Aorta (tissue), 5 donors: ENCODE data around the gene ANKRD34A. TPM values are rescaled to one million over a fixed set of nuclear protein-coding genes. Genes with fewer than 3 reads are reported as not detected.
A peak's percentile ranks its signal among the peaks of the same experiment; 100 is the strongest.
"Not testable (repeated sequence)": the region's sequence is repeated elsewhere in the genome, so short reads cannot be mapped to it uniquely, and the experiment has no call there.

Experiments used
- ATAC-seq: fragments of 200-7000 bp; cut with Tn5 transposase; one replicate; pipeline ENCODE4 v1.9.1; 2022; ENCODE audit warnings: moderate library complexity; ENCODE audit not compliant: low FRiP score
- DNase-seq, 2 donors: peaks; one replicate each; pipeline ENCODE4 v3.0.0-alpha.2; 2020
- H3K27ac ChIP-seq, 2 donors: one replicate each; pipeline ENCODE4 v1.5.1; 2013; ENCODE audit warnings: low read length in 2 of 2, mild to moderate bottlenecking in 2 of 2, moderate library complexity in 2 of 2, control low read depth in 1 of 2, inconsistent platforms in 1 of 2, low read depth in 1 of 2
- H3K27me3 ChIP-seq, 2 donors: one replicate each; pipeline ENCODE4 v1.6.1; 2013; ENCODE audit warnings: control low read depth in 1 of 2, low read length in 1 of 2, mild to moderate bottlenecking in 1 of 2, moderate library complexity in 1 of 2; ENCODE audit not compliant: insufficient read depth in 2 of 2, control insufficient read depth in 1 of 2
- H3K36me3 ChIP-seq, 2 donors: one replicate each; pipeline ENCODE4 v1.6.1; 2013; ENCODE audit warnings: control low read depth in 1 of 2, low read length in 1 of 2, mild to moderate bottlenecking in 1 of 2; ENCODE audit not compliant: insufficient read depth in 2 of 2, control insufficient read depth in 1 of 2
- H3K4me1 ChIP-seq, 2 donors: one replicate each; pipeline ENCODE4 v1.6.1; 2013; ENCODE audit warnings: low read length in 2 of 2, control low read depth in 1 of 2, mild to moderate bottlenecking in 1 of 2, moderate library complexity in 1 of 2; ENCODE audit not compliant: insufficient read depth in 2 of 2, control insufficient read depth in 1 of 2
- H3K4me3 ChIP-seq, 2 donors: one replicate each; pipeline ENCODE4 v1.5.1; 2013; ENCODE audit warnings: low read length in 2 of 2, control low read depth in 1 of 2, mild to moderate bottlenecking in 1 of 2
- H3K9me3 ChIP-seq: one replicate; pipeline ENCODE4 v1.6.1; 2013; ENCODE audit warnings: mild to moderate bottlenecking, low read length; ENCODE audit not compliant: control insufficient read depth
- WGBS, 2 donors: extraction: QIAGEN DNeasy Blood & Tissue Kit; methylation state at CpG; one replicate each; pipeline ENCODE4 v1.1.7; 2013; 5-methylcytosine and 5-hydroxymethylcytosine counted together
- intact Hi-C, 2 donors: fragments of 100-400 bp; cut with DNase I; formaldehyde crosslinking; loops; one replicate each; pipeline versions ENCODE4 v1.14.2 to v1.15.0; 2022
- polyA plus RNA-seq, 2 donors: library from polyadenylated mRNA; stranded (reverse); fragments of 200-250 nt; gene quantifications; one replicate each; pipeline ENCODE4 v1.2.3, GENCODE V29; 2013
- total RNA-seq, 2 donors: library from RNA; stranded (reverse); fragmentation: NEBNext Ultra II Directional; extraction: Animal tissue kit (Norgen Biotek cat#: 25700); gene quantifications; one replicate each; pipeline ENCODE4 v1.2.1, GENCODE V29; 2021
- donor health status: healthy with polysubstance abuse.
- donor health status: Bipolar disorder and iron deficiency.
- donor health status: DM: no; HTN: no; CAD: no.
- donor health status: DM: no; HTN: no; CAD: no.
- donor health status: DM: yes; HTN: yes; CAD: no.

ANKRD34A gene
- total and polyA plus RNA-seq, 4 donors, result 0.63 to 2.2 (median 1.7) TPM

- H3K4me1 ChIP-seq, H3K27ac ChIP-seq, DNase-seq, H3K4me3 ChIP-seq, H3K9me3 ChIP-seq, intact Hi-C loops, H3K36me3 ChIP-seq, ATAC-seq, H3K27me3 ChIP-seq: not testable (repeated sequence)
- WGBS, 2 donors, result 53% methylated on average over 9 of the region's 9 CpGs
These were observed 31.8 kb downstream of the ANKRD34A start for GRCh38 chr1:145932522-145933009.

GRCh38 chr1:145927916-145928643 is 36.3 kb downstream of the ANKRD34A start:
- ATAC-seq (no peak), DNase-seq (no peak)
- 67 to 68% methylated on average over 20 of the region's 20 CpGs for WGBS, 2 donors
- Histone ChIP-seq H3K9me3 (no peaks in the 10 kb centered on the region), H3K36me3 (peaks cover 0 to 1% of the 10 kb centered on the region in 2 donors), H3K4me1 (no peaks in the 10 kb centered on the region), H3K27ac (peak overlapping the region; percentile 30 to 77), H3K4me3 (peak overlapping the region; percentile 35 to 72), H3K27me3 (no peaks in the 10 kb centered on the region)
- intact Hi-C loops, result loop anchor here (2.0 kb wide), 2 partner anchors 29 to 35 kb away; no protein-coding TSS in a partner anchor

- Histone ChIP-seq H3K4me1 (no peaks in the 10 kb centered on the region), H3K36me3 (peaks cover 0 to 1% of the 10 kb centered on the region in 2 donors), H3K27me3 (no peaks in the 10 kb centered on the region), H3K9me3 (no peaks in the 10 kb centered on the region), H3K4me3 (peak within 1 kb of the TSS; percentile 67 to 72), H3K27ac (peak within 1 kb of the TSS; percentile 69 to 77)
- WGBS, 2 donors, result 0% methylated on average over 41 of the region's 41 CpGs
- DNase-seq (peak; percentile 95 to 96), ATAC-seq (peak; percentile 97)
- intact Hi-C loops, result loop anchor here (2.0 kb wide), 2 partner anchors 30 to 36 kb away; no protein-coding TSS in a partner anchor
These were observed 37.1 kb downstream of the ANKRD34A start, which contains the start of gene RBM8A for GRCh38 chr1:145927063-145927886. Gene RBM8A (minus strand): TSS chr1:145927484. CDS start chr1:145927426, 58 bp downstream.

GRCh38 chr1:145926686-145927062 is 37.7 kb downstream of the ANKRD34A start:
- WGBS, 2 donors, result 7 to 9% methylated on average over 19 of the region's 19 CpGs
- Histone ChIP-seq H3K9me3 (no peaks in the 10 kb centered on the region), H3K4me3 (peak overlapping the region; percentile 30 to 67), H3K27me3 (no peaks in the 10 kb centered on the region), H3K27ac (peak overlapping the region; percentile 34 to 69), H3K4me1 (no peaks in the 10 kb centered on the region), H3K36me3 (peaks cover 0 to 1% of the 10 kb centered on the region in 2 donors)
- intact Hi-C loops, result loop anchor here (2.0 kb wide), 2 partner anchors 30 to 36 kb away; no protein-coding TSS in a partner anchor
- no peak for DNase-seq
- ATAC-seq, result peak; percentile 3

GRCh38 chr1:145922266-145922665 is 42.1 kb downstream of the ANKRD34A start:
- intact Hi-C loops, result no loop called here
- ATAC-seq (no peak), DNase-seq (no peak)
- 54 to 56% methylated on average over 2 of the region's 2 CpGs for WGBS, 2 donors
- no peaks in the 10 kb centered on the region for H3K9me3 ChIP-seq
- H3K4me3 ChIP-seq, result no peak overlapping the region
- H3K4me1 ChIP-seq, result no peaks in the 10 kb centered on the region
- no peak overlapping the region for H3K27ac ChIP-seq
- H3K36me3 ChIP-seq, result peaks cover 0 to 1% of the 10 kb centered on the region in 2 donors
- no peaks in the 10 kb centered on the region for H3K27me3 ChIP-seq

- ATAC-seq, H3K9me3 ChIP-seq, H3K27me3 ChIP-seq, H3K36me3 ChIP-seq, H3K27ac ChIP-seq, DNase-seq, H3K4me1 ChIP-seq, H3K4me3 ChIP-seq, intact Hi-C loops: not testable (repeated sequence)
- 92 to 93% methylated on average over 2 of the region's 4 CpGs for WGBS, 2 donors
These were observed 44.1 kb downstream of the ANKRD34A start for GRCh38 chr1:145920297-145920696.

GRCh38 chr1:145918992-145919939 is 45.1 kb downstream of the ANKRD34A start:
- H3K27ac ChIP-seq, result peak overlapping the region; percentile 7 to 49

More at GRCh38 chr1:145918992-145919939, 45.1 kb downstream of the ANKRD34A start:
- Histone ChIP-seq H3K9me3 (no peaks in the 10 kb centered on the region), H3K4me3 (peak overlapping the region; percentile 15 to 73), H3K36me3 (no peaks in the 10 kb centered on the region), H3K27me3 (no peaks in the 10 kb centered on the region), H3K4me1 (no peaks in the 10 kb centered on the region)
- intact Hi-C loops, result loop anchor here in 1 of 2 donors (5.0 kb wide), 1 partner anchor 38 kb away; the partner anchor contains the start of gene LIX1L
- 2 to 5% methylated on average over 33 of the region's 33 CpGs for WGBS, 2 donors
- DNase-seq, result peak; percentile 77 to 86
- peak; percentile 23 for ATAC-seq
